GM12878 (cell line): ENCODE data around the gene ADM2. TPM values are rescaled to one million over a fixed set of nuclear protein-coding genes. Genes with fewer than 3 reads are reported as not detected.

Source experiments
- ATAC-seq: fragments of 200-7000 bp; cut with Tn5 transposase; 3 replicates; pipeline ENCODE4 v1.9.1; 2020; ENCODE audit warnings: mild to moderate bottlenecking, moderate library complexity
- BruUV-seq: library from RNA; stranded (reverse); fragments of 400-500 nt; replicated peaks from 2 replicates; lab custom pipeline; 2021; lab: Mats Ljungman, UMichigan
- CTCF ChIA-PET: fragments of 300-600 bp; sonication (Branson Sonifier 250); formaldehyde crosslinking; extraction: SDS; loops from one replicate; lab custom pipeline; 2021; ENCODE audit warnings: inconsistent platforms; lab: Yijun Ruan, JAX
- POLR2A ChIA-PET: fragments of 350-600 bp; formaldehyde crosslinking; extraction: SDS; loops from one replicate; lab custom pipeline; 2021; ENCODE audit warnings: inconsistent platforms; lab: Charles Lee
- RAD21 ChIA-PET: fragments of 300-600 bp; sonication (Branson Sonifier 250); formaldehyde crosslinking; loops from one replicate; lab custom pipeline; 2023; ENCODE audit warnings: antibody characterized with exemption; ENCODE audit not compliant: unreplicated experiment; lab: Charles Lee
- SMC1A ChIA-PET: fragments of 300-600 bp; sonication (Branson Sonifier 250); formaldehyde crosslinking; loops from one replicate; lab custom pipeline; 2023; ENCODE audit not compliant: unreplicated experiment, uncharacterized antibody; lab: Charles Lee
- DNase-seq: peaks from one replicate; pipeline ENCODE4 v3.0.0-alpha.2; 2011; ENCODE audit warnings: low read depth, low spot score
- FAIRE-seq: peaks from 3 replicates; lab custom pipeline; 2011; peaks lifted over from hg19 to GRCh38; lab: Jason Lieb, UNC
- H2AFZ ChIP-seq: 2 replicates; pipeline ENCODE4 v1.6.0; 2011; ENCODE audit warnings: low read depth, low read length, control low read depth; ENCODE audit not compliant: control insufficient read depth
- H3K27ac ChIP-seq: 2 replicates; pipeline ENCODE4 v1.5.1; 2011; ENCODE audit warnings: control low read depth; ENCODE audit not compliant: control insufficient read depth, insufficient read depth
- H3K27me3 ChIP-seq, 2 experiments: replicated peaks in 1 of 2; 2 replicates each; pipeline versions ENCODE4 v1.6.0 to v1.6.1; 2011; ENCODE audit warnings: low read length in 1 of 2; ENCODE audit not compliant: control insufficient read depth in 2 of 2, insufficient read depth in 2 of 2
- H3K36me3 ChIP-seq, 2 experiments: 2 replicates each; pipeline ENCODE4 v1.5.1; 2011; ENCODE audit warnings: low read length in 1 of 2; ENCODE audit not compliant: control insufficient read depth in 2 of 2, insufficient read depth in 2 of 2
- H3K4me1 ChIP-seq: 2 replicates; pipeline ENCODE4 v1.6.1; 2011; ENCODE audit warnings: mild to moderate bottlenecking, low read length, moderate library complexity, mixed read lengths; ENCODE audit not compliant: control insufficient read depth, insufficient read depth
- H3K4me2 ChIP-seq: 2 replicates; pipeline ENCODE4 v1.6.0; 2011; ENCODE audit warnings: control low read depth; ENCODE audit not compliant: control insufficient read depth, insufficient read depth
- H3K4me3 ChIP-seq: fragments of 200-600 bp; sonication (generic); 2 replicates; pipeline ENCODE4 v1.5.1; 2016
- H3K79me2 ChIP-seq: 2 replicates; pipeline ENCODE4 v1.6.0; 2011; ENCODE audit warnings: low read length; ENCODE audit not compliant: control insufficient read depth, insufficient read depth
- H3K9ac ChIP-seq: 2 replicates; pipeline ENCODE4 v1.8.0; 2011; ENCODE audit warnings: low read length, control low read depth, mixed read lengths; ENCODE audit not compliant: control insufficient read depth, insufficient read depth
- H3K9me3 ChIP-seq: replicated peaks from 3 replicates; pipeline ENCODE4 v1.5.1; 2011; ENCODE audit warnings: mild to moderate bottlenecking, low read length; ENCODE audit not compliant: control insufficient read depth, insufficient read depth
- H4K20me1 ChIP-seq: 2 replicates; pipeline ENCODE4 v1.6.0; 2011; ENCODE audit not compliant: control insufficient read depth, insufficient read depth
- KAT2A ChIP-seq: conservative IDR thresholded peaks from 2 replicates; pipeline ENCODE4 v1.6.1; 2011; ENCODE audit warnings: low read depth, low read length; ENCODE audit not compliant: control insufficient read depth
- MEF2A ChIP-seq: IDR thresholded peaks from 2 replicates; pipeline ENCODE4 v1.6.1; 2011; ENCODE audit warnings: low read depth, mild to moderate bottlenecking, low read length, moderate library complexity; ENCODE audit not compliant: insufficient read depth
- POLR2A ChIP-seq: IDR thresholded peaks from 2 replicates; pipeline ENCODE4 v1.6.1; 2011; ENCODE audit warnings: low read depth, mild to moderate bottlenecking, low read length
- POLR2AphosphoS5 ChIP-seq: IDR thresholded peaks from 2 replicates; pipeline ENCODE4 v1.6.1; 2011; ENCODE audit warnings: mild to moderate bottlenecking, low read length, inconsistent platforms
- RCOR1 ChIP-seq: conservative IDR thresholded peaks from 2 replicates; pipeline ENCODE4 v1.6.1; 2012; ENCODE audit warnings: low read depth, low read length, improper control_type of control experiment
- USF1 ChIP-seq: IDR thresholded peaks from 2 replicates; pipeline ENCODE4 v1.6.1; 2011; ENCODE audit warnings: borderline replicate concordance, low read depth, mild to moderate bottlenecking, moderate library complexity, mixed read lengths, low read length; ENCODE audit not compliant: insufficient read depth; ENCODE audit errors: extremely low read length
- ZBED1 ChIP-seq: IDR thresholded peaks from 2 replicates; pipeline ENCODE4 v1.6.1; 2016; ENCODE audit warnings: borderline replicate concordance
- WGBS: methylation state at CpG from one replicate; pipeline ENCODE4 v1.1.6; 2016; ENCODE audit warnings: low lambda C conversion rate; ENCODE audit not compliant: insufficient replicate concordance, insufficient coverage; ENCODE audit errors: missing lambda C conversion rate; 5-methylcytosine and 5-hydroxymethylcytosine counted together
- in situ Hi-C: fragments of 300-500 bp; cut with MboI; formaldehyde crosslinking; loops from 9 replicates; pipeline ENCODE4 v1.14.3; 2018; ENCODE audit warnings: mixed read lengths
- intact Hi-C: fragments of 100-400 bp; cut with micrococcal nuclease; formaldehyde crosslinking; loops from one replicate; pipeline ENCODE4 v1.14.2; 2022; ENCODE audit not compliant: unreplicated experiment
- polyA plus RNA-seq, 11 experiments: library from polyadenylated mRNA; depleted of rRNA in 4 of 11; unstranded in 6 of 11; stranded (reverse) in 5 of 11; fragments of >200 nt; fragmentation: Nextera tagmentation in 4 of 11; fragmentation: Illumina TruSeq in 1 of 11; extraction: Ambion mirVana in 4 of 11; extraction: Trizol in 1 of 11; gene quantifications; 1 replicate in 1 of 11; 2 replicates in 10 of 11; pipeline versions ENCODE4 v1.2.1 to v1.2.3, GENCODE V29; 2011 to 2016; ENCODE audit warnings: inconsistent platforms in 2 of 11, missing spikeins in 2 of 11, low read depth in 1 of 11
- total RNA-seq, 4 experiments: library from RNA; depleted of rRNA in 3 of 4; stranded (reverse); fragments of >200 nt in 3 of 4; fragmentation: Illumina TruSeq in 1 of 4; extraction: Trizol in 1 of 4; gene quantifications; 2 replicates each; pipeline versions ENCODE4 v1.2.1 to v1.2.3, GENCODE V29; 2013 to 2021
- TF ChIP-seq, protein P1 (sequence below): fragments of 150-350 bp; IDR thresholded peaks from 2 replicates; pipeline ENCODE4 v1.6.1; 2014; ENCODE audit warnings: mild to moderate bottlenecking, low read depth, low read length

The ADM2 gene
- total and polyA plus RNA-seq, 10 of the 15 experiments (the other 5 are each of a cell fraction or from before 2014, with no cell fraction given) = 0.02 to 0.33 (median 0.12) TPM; not detected in 2

- Histone ChIP-seq H3K9ac (no peak overlapping the region), H3K4me2 (no peak overlapping the region), H3K36me3 (peaks cover 8 to 41% of the 10 kb centered on the region in 2 experiments; a peak in 3 of 4 replicates)
- CTCF ChIA-PET = no interaction called here
- FAIRE-seq = no peak
- TF ChIP-seq, protein P1, sequence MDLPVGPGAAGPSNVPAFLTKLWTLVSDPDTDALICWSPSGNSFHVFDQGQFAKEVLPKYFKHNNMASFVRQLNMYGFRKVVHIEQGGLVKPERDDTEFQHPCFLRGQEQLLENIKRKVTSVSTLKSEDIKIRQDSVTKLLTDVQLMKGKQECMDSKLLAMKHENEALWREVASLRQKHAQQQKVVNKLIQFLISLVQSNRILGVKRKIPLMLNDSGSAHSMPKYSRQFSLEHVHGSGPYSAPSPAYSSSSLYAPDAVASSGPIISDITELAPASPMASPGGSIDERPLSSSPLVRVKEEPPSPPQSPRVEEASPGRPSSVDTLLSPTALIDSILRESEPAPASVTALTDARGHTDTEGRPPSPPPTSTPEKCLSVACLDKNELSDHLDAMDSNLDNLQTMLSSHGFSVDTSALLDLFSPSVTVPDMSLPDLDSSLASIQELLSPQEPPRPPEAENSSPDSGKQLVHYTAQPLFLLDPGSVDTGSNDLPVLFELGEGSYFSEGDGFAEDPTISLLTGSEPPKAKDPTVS = no peak
- peak; percentile 40; the same call in 1 of the 2 replicates for TF ChIP-seq POLR2A
- TF ChIP-seq, all 136 proteins: peak for 1
- H3K4me3 ChIP-seq = no peak overlapping the region
- ChIA-PET SMC1A (no interaction called here), RAD21 (no interaction called here), POLR2A (no interaction called here)
- no peak overlapping the region for H2AFZ ChIP-seq
- H3K4me1 ChIP-seq = no peaks in the 10 kb centered on the region
- DNase-seq (no peak), ATAC-seq (no peak)
- in situ Hi-C loops (no loop called here), intact Hi-C loops (no loop called here)
- H3K9me3 ChIP-seq = no peaks in the 10 kb centered on the region
- H3K27me3 ChIP-seq = no peaks in the 10 kb centered on the region
- WGBS = 79% methylated on average over 15 of the region's 15 CpGs
- no peak overlapping the region for H3K27ac ChIP-seq
- H4K20me1 ChIP-seq = no peaks in the 10 kb centered on the region
- TSS peak; percentile 83 for BruUV-seq
- H3K79me2 ChIP-seq = no peaks in the 10 kb centered on the region
Observed at GRCh38 chr22:50443197-50443596, 38.1 kb upstream of the ADM2 start.

GRCh38 chr22:50443801-50444625, 37.3 kb upstream of the ADM2 start:
- Histone ChIP-seq H3K4me1 (no peaks in the 10 kb centered on the region), H3K27ac (no peak overlapping the region), H4K20me1 (no peaks in the 10 kb centered on the region), H3K4me3 (no peak overlapping the region), H3K27me3 (no peaks in the 10 kb centered on the region), H3K79me2 (no peaks in the 10 kb centered on the region), H3K4me2 (no peak overlapping the region), H3K9ac (no peak overlapping the region), H2AFZ (no peak overlapping the region), H3K9me3 (no peaks in the 10 kb centered on the region), H3K36me3 (peaks cover 5 to 35% of the 10 kb centered on the region in 2 experiments; a peak in 3 of 4 replicates)
- TF ChIP-seq ZBED1 = no peak
- peak; percentile 51 for TF ChIP-seq POLR2A
- TF ChIP-seq USF1 = no peak
- 0 out of 2 replicates have a peak, but pooled peaks have one; percentile 25 for TF ChIP-seq POLR2AphosphoS5
- TF ChIP-seq KAT2A = no peak
- TF ChIP-seq RCOR1 = no peak
- no peak for TF ChIP-seq MEF2A
- intact Hi-C loops (no loop called here), in situ Hi-C loops (no loop called here)
- ATAC-seq (no peak), FAIRE-seq (no peak), DNase-seq (no peak)
- ChIA-PET POLR2A (interaction anchor here (0.6 kb wide), 1 partner anchor 1192 kb away, joined by 3 read pairs; no protein-coding TSS in a partner anchor), RAD21 (interaction anchor here (0.6 kb wide), 2 partner anchors 39 to 338 kb away, joined by 3 to 4 read pairs; no protein-coding TSS in a partner anchor), SMC1A (no interaction called here), CTCF (no interaction called here)
- BruUV-seq = no TSS peak
- 76% methylated on average over 28 of the region's 28 CpGs for WGBS
